NCI-H187 (cell line): ENCODE results near the gene MICU1.
"Not testable (repeated sequence)": the region's sequence is repeated elsewhere in the genome, so short reads cannot be mapped to it uniquely, and the experiment has no call there.

ENCODE experiments used
- DNase-seq, 2 experiments: peaks; one replicate each; lab custom pipeline; 2025; lab: John Stamatoyannopoulos, UW

Gene MICU1

GRCh38 chr10:72503694-72504438 lies 122.0 kb downstream of the MICU1 start:
- no peak for DNase-seq

- no peak for DNase-seq
Measured at GRCh38 chr10:72503241-72503640, 122.6 kb downstream of the MICU1 start.

GRCh38 chr10:72502581-72502980 lies 123.3 kb downstream of the MICU1 start:
- no peak for DNase-seq

- DNase-seq = no peak
Measured at GRCh38 chr10:72499701-72500100, 126.2 kb downstream of the MICU1 start.

GRCh38 chr10:72490951-72491350 lies 134.9 kb downstream of the MICU1 start:
- no peak for DNase-seq

GRCh38 chr10:72487521-72487920 lies 138.4 kb downstream of the MICU1 start:
- no peak for DNase-seq

- no peak for DNase-seq
Measured at GRCh38 chr10:72487116-72487515, 138.8 kb downstream of the MICU1 start.

GRCh38 chr10:72485701-72486100 lies 140.2 kb downstream of the MICU1 start:
- no peak for DNase-seq

GRCh38 chr10:72484521-72484920 lies 141.4 kb downstream of the MICU1 start:
- no peak for DNase-seq

GRCh38 chr10:72483471-72483870 lies 142.4 kb downstream of the MICU1 start:
- no peak for DNase-seq

GRCh38 chr10:72480861-72481260 lies 145.0 kb downstream of the MICU1 start:
- no peak for DNase-seq

GRCh38 chr10:72477463-72477862 lies 148.4 kb downstream of the MICU1 start:
- DNase-seq = no peak

GRCh38 chr10:72472306-72472705 lies 153.6 kb downstream of the MICU1 start:
- DNase-seq = no peak

GRCh38 chr10:72470666-72471065 lies 155.2 kb downstream of the MICU1 start:
- DNase-seq = no peak

- not testable (repeated sequence) for DNase-seq
Measured at GRCh38 chr10:72467064-72467463, 158.8 kb downstream of the MICU1 start.

GRCh38 chr10:72466018-72466417 lies 159.9 kb downstream of the MICU1 start:
- no peak for DNase-seq

GRCh38 chr10:72464438-72464837 lies 161.4 kb downstream of the MICU1 start:
- DNase-seq = no peak

- no peak for DNase-seq
Measured at GRCh38 chr10:72462261-72462660, 163.6 kb downstream of the MICU1 start.

- DNase-seq = no peak
Measured at GRCh38 chr10:72461085-72461484, 164.8 kb downstream of the MICU1 start.

- no peak for DNase-seq
Measured at GRCh38 chr10:72460284-72460876, 165.5 kb downstream of the MICU1 start.

- DNase-seq = no peak
Measured at GRCh38 chr10:72459301-72459700, 166.6 kb downstream of the MICU1 start.

- no peak for DNase-seq
Measured at GRCh38 chr10:72455889-72456595, 169.8 kb downstream of the MICU1 start.

- DNase-seq = no peak
Measured at GRCh38 chr10:72449941-72450441, 175.9 kb downstream of the MICU1 start.
